ENCODE results near the gene CMSS1. TPM values are rescaled to one million over a fixed set of nuclear protein-coding genes. Genes with fewer than 3 reads are reported as not detected.

The CMSS1 gene
- total and polyA plus RNA-seq, 9 donors = 14.5 to 54.0 (median 24.9) TPM

DNA sequence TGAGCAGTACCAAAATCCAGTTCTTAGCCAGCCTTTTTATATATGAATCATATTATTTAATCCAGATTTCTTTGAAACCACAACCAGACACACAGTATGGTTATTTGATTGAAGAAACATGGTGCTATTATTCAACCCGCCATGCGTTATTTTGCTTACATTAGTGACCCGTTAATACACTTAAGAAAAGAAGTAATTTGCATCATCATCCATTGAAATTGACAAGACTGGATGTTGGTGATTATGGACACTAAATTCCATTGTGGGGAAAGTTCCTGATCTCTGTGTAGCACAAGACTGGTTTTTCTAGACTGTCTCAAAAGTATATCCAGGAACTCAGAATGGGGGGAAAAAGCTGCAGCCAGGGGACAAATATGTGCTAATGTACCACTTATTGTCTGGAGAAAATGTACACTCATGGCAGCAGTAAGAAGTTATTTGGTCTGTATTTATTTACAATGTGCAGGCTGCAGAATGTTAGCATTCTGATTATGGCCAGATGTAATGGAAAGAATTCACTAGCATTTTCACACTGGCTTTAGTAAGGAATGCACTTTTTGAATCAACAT, 216.3 kb downstream of the CMSS1 start:
- 64 to 83% (median 79%) methylated on average over 3 of the region's 3 CpGs for WGBS, 3 donors
- peaks cover 8% of the 10 kb centered on the region for H3K4me1 ChIP-seq (ENCODE audit: insufficient read depth)
- intact Hi-C loops (cut with DNase I) = no loop called here
- no peaks in the 10 kb centered on the region for H3K36me3 ChIP-seq
- DNase-seq = no peak
- TF ChIP-seq, protein P1, sequence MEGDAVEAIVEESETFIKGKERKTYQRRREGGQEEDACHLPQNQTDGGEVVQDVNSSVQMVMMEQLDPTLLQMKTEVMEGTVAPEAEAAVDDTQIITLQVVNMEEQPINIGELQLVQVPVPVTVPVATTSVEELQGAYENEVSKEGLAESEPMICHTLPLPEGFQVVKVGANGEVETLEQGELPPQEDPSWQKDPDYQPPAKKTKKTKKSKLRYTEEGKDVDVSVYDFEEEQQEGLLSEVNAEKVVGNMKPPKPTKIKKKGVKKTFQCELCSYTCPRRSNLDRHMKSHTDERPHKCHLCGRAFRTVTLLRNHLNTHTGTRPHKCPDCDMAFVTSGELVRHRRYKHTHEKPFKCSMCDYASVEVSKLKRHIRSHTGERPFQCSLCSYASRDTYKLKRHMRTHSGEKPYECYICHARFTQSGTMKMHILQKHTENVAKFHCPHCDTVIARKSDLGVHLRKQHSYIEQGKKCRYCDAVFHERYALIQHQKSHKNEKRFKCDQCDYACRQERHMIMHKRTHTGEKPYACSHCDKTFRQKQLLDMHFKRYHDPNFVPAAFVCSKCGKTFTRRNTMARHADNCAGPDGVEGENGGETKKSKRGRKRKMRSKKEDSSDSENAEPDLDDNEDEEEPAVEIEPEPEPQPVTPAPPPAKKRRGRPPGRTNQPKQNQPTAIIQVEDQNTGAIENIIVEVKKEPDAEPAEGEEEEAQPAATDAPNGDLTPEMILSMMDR (IDR thresholded peaks at IDR 0.05) = no peak
- TF ChIP-seq EP300 (IDR thresholded peaks at IDR 0.05) (no peak), POLR2A (IDR thresholded peaks at IDR 0.05) (no peak)
- H3K4me3 ChIP-seq = no peak overlapping the region
- no peaks in the 10 kb centered on the region for H3K9me3 ChIP-seq
- H3K27me3 ChIP-seq = no peaks in the 10 kb centered on the region
- H3K27ac ChIP-seq = peak overlapping the region in 1 of 2 donors; percentile 16

DNA sequence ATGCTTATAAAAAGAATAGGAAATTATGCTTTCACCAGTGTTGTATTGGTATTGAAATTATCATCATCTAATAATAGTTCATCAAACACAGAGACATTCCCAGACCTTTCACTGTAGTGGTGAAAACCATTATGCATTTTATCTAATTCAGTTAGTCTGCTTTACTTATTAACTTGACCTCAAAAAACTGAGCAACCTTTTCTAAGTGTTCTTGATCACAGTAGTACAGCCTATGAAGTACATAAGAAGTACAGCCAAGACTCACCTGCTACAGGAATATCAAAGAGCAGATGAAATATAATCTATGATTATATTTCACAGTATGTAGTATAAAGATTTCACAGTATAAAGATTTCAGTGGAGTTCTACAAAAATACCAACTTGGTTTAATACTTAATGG, 221.4 kb downstream of the CMSS1 start:
- TF ChIP-seq, protein P1 (IDR thresholded peaks at IDR 0.05) = no peak
- TF ChIP-seq EP300 (IDR thresholded peaks at IDR 0.05) (no peak), POLR2A (IDR thresholded peaks at IDR 0.05) (no peak)
- no peak for DNase-seq
- no peaks in the 10 kb centered on the region for H3K9me3 ChIP-seq
- H3K4me1 ChIP-seq (ENCODE audit: insufficient read depth) = peaks cover 11% of the 10 kb centered on the region
- intact Hi-C loops (cut with DNase I) = no loop called here
- no peaks in the 10 kb centered on the region for H3K36me3 ChIP-seq
- H3K27ac ChIP-seq = no peak overlapping the region
- no peaks in the 10 kb centered on the region for H3K27me3 ChIP-seq
- no peak overlapping the region for H3K4me3 ChIP-seq

DNA sequence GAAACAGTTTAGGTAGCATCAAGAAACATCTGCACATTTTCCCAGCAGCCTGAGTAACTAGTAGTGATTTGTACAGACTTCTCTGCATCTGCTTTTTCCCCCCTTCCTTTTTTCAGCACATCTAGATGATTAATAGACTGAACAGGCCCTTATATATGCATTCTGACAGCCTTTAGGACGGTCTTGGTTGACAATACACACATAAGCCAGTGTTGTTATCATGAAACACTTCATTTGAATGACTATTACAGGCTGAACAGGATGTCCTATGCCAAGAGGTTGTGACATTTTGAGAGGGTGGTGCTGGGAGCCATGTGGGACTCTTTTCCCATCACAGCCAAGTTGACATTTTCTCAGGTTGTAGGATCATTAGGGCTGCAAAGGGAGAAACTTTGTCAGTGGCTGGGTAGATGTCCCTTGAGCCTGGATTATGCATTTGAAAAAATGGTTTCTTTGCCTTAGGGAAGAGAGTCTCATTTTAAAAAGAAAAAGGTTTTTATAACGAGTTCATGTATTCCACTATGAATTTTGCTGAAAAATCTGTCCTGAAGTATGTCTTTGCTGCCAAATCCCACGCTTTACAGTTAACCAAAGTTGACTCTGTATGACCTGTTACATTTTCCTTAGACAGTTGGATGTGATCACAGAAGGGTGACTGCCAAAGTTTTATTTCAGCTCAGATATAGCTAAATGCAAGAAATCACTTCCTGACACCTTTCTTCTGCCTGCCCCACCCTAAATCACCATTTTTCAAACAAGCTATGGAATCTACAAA, 223.0 kb downstream of the CMSS1 start:
- TF ChIP-seq EP300 (IDR thresholded peaks at IDR 0.05) = no peak
- TF ChIP-seq, protein P1 (IDR thresholded peaks at IDR 0.05) = no peak
- no peaks in the 10 kb centered on the region for H3K36me3 ChIP-seq
- H3K27ac ChIP-seq = peak overlapping the region; percentile 33 to 81
- H3K9me3 ChIP-seq = no peaks in the 10 kb centered on the region
- H3K4me3 ChIP-seq = no peak overlapping the region
- WGBS, 3 donors = 19 to 25% (median 20%) methylated on average over 3 of the region's 3 CpGs
- H3K27me3 ChIP-seq = no peaks in the 10 kb centered on the region
- H3K4me1 ChIP-seq (ENCODE audit: insufficient read depth) = peaks cover 9% of the 10 kb centered on the region
- peak in 1 of 5 donors; percentile 41 for DNase-seq
- intact Hi-C loops (cut with DNase I) = loop anchor here in 3 of 4 donors (10.0 kb wide), 2 partner anchors 166 to 186 kb away; no protein-coding TSS in a partner anchor

DNA sequence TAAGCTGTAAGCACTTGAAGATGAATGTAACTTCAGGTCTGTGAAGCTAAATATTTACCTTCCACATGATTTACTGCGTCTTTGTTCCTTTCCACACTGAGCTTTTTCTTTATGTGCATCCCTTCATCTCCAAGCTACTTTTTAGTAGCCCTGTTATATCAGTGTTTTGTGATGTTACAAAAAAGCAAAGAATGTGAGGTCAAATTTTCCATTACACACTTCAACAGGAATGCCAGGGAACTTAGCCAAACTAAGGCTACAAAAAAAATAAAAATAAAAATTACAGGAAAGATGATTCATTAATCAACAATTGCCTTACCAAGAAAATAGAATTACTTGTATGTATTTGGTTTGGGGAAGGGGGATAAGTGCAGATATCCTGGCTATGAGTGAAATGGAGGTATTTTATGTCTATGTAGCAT, 223.7 kb downstream of the CMSS1 start:
- Histone ChIP-seq H3K36me3 (no peaks in the 10 kb centered on the region), H3K4me3 (no peak overlapping the region), H3K27ac (peak overlapping the region; percentile 33 to 81), H3K9me3 (no peaks in the 10 kb centered on the region), H3K4me1 (ENCODE audit: insufficient read depth) (peaks cover 10% of the 10 kb centered on the region), H3K27me3 (no peaks in the 10 kb centered on the region)
- intact Hi-C loops (cut with DNase I) = loop anchor here in 3 of 4 donors (10.0 kb wide), 2 partner anchors 167 to 187 kb away; no protein-coding TSS in a partner anchor
- TF ChIP-seq POLR2A (IDR thresholded peaks at IDR 0.05) (peak; percentile 34), EP300 (IDR thresholded peaks at IDR 0.05) (peak; percentile 74)
- TF ChIP-seq, protein P1 (IDR thresholded peaks at IDR 0.05) = no peak
- WGBS, 3 donors = 4 to 7% (median 7%) methylated on average over 1 of the region's 1 CpG
- DNase-seq = no peak
